ENCODE data around the gene EID3. TPM values are rescaled to one million over a fixed set of nuclear protein-coding genes. Genes with fewer than 3 reads are reported as not detected.
A peak's percentile ranks its signal among the peaks of the same experiment; 100 is the strongest.

The EID3 gene
- total and polyA plus RNA-seq, 9 of the 15 experiments (the other 6 are each of a cell fraction or from before 2014, with no cell fraction given): 0.07 to 3.5 (median 0.42) TPM

- no peak for TF ChIP-seq NR4A1 (CRISPR knock-in tag; IDR thresholded peaks at IDR 0.05)
- TF ChIP-seq NR4A1 (tag; IDR thresholded peaks at IDR 0.05): 0 out of 2 replicates have a peak, but pooled peaks have one; percentile 22
- no peak for TF ChIP-seq ZNF165 (CRISPR knock-in tag; IDR thresholded peaks at IDR 0.05; ENCODE audit: borderline replicate concordance)
- TF ChIP-seq ZBTB11 (CRISPR knock-in tag; IDR thresholded peaks at IDR 0.05): peak in 2 of 3 experiments; percentile 41 to 84; a peak in 3 of 6 replicates
- TF ChIP-seq ZNF232 (CRISPR knock-in tag; IDR thresholded peaks at IDR 0.05): 0 out of 2 replicates have a peak, but pooled peaks have one; percentile 16
- 0 out of 2 replicates have a peak, but pooled peaks have one; percentile 20 for TF ChIP-seq CLOCK (CRISPR knock-in tag; IDR thresholded peaks at IDR 0.05; ENCODE audit: borderline replicate concordance)
- no peak for TF ChIP-seq DEAF1 (CRISPR knock-in tag; IDR thresholded peaks at IDR 0.05)
- no peak for TF ChIP-seq BRF1 (IDR thresholded peaks at IDR 0.05; ENCODE audit: borderline replicate concordance, extremely low read depth, insufficient read length)
- 0 out of 2 replicates have a peak, but pooled peaks have one; percentile 79 for TF ChIP-seq ZNF224 (CRISPR knock-in tag; IDR thresholded peaks at IDR 0.05)
- TF ChIP-seq ZNF79 (CRISPR knock-in tag; IDR thresholded peaks at IDR 0.05; ENCODE audit: low read depth): no peak
- TF ChIP-seq ZNF551 (CRISPR knock-in tag; IDR thresholded peaks at IDR 0.05): no peak
- TF ChIP-seq RAD21 (CRISPR knock-in tag; conservative IDR thresholded peaks at IDR 0.05 in 1 of 2, IDR thresholded peaks at IDR 0.05 in 1 of 2): peak in 1 of 2 experiments; percentile 35; a peak in 2 of 4 replicates
- TF ChIP-seq CHD1 (IDR thresholded peaks at IDR 0.05; ENCODE audit: low read length): no peak
Observed at GRCh38 chr12:104288635-104289274, 14.8 kb upstream of the EID3 start (continued).
